ENCODE measurements around the gene ANKRD44. TPM values are rescaled to one million over a fixed set of nuclear protein-coding genes. Genes with fewer than 3 reads are reported as not detected.

Gene ANKRD44
- polyA plus RNA-seq, 1 experiment = 14.7 TPM

GRCh38 chr2:197076652-197077051, 233.9 kb downstream of the ANKRD44 start:
- no peak for DNase-seq (ENCODE audit: low read depth, low spot score)
- H3K9me3 ChIP-seq (ENCODE audit: control insufficient read depth, insufficient read depth, low read length) = no peaks in the 10 kb centered on the region
- POLR2A ChIA-PET = no interaction called here
- CTCF ChIA-PET = interaction anchor here (1.2 to 1.6 kb wide), 2 partner anchors 19 to 299 kb away, joined by 7 to 8 read pairs; no protein-coding TSS in a partner anchor
- no peak overlapping the region for H3K27ac ChIP-seq (ENCODE audit: low read depth, low read length)
- no peaks in the 10 kb centered on the region for H3K27me3 ChIP-seq (ENCODE audit: control insufficient read depth, insufficient read depth, low read length)
- H3K4me3 ChIP-seq (ENCODE audit: low read depth, low read length) = no peak overlapping the region
- TF ChIP-seq, protein P1, sequence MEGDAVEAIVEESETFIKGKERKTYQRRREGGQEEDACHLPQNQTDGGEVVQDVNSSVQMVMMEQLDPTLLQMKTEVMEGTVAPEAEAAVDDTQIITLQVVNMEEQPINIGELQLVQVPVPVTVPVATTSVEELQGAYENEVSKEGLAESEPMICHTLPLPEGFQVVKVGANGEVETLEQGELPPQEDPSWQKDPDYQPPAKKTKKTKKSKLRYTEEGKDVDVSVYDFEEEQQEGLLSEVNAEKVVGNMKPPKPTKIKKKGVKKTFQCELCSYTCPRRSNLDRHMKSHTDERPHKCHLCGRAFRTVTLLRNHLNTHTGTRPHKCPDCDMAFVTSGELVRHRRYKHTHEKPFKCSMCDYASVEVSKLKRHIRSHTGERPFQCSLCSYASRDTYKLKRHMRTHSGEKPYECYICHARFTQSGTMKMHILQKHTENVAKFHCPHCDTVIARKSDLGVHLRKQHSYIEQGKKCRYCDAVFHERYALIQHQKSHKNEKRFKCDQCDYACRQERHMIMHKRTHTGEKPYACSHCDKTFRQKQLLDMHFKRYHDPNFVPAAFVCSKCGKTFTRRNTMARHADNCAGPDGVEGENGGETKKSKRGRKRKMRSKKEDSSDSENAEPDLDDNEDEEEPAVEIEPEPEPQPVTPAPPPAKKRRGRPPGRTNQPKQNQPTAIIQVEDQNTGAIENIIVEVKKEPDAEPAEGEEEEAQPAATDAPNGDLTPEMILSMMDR (IDR thresholded peaks at IDR 0.05; ENCODE audit: low read depth, low read length) = no peak

DNA sequence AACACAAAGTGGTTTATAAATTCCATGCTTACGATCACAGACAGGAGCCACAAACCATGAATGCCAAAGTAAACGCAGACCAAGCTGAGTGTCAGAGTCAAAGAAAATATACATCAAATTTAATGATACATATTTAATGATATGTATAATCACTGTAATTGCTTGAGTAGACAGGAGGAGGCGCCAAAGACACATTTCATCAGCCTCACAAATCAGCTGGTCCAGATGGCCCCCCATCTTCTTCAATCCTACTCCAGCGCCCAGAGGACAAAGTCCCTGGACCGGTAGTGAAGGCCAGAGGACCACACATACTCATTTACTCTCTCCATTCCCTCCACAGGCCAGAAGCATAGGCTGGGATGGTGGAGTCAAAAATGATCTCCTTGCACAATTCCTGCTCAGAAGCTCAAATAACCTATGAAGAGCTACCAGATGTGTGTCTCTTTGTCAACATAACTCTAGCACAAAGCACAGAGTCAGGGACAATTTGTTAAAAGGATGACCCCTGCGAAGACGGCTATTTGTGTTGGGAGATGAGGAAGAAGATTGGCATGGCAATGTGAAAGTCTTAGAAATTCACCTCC, 234.7 kb downstream of the ANKRD44 start:
- Histone ChIP-seq H3K27me3 (ENCODE audit: control insufficient read depth, insufficient read depth, low read length) (no peaks in the 10 kb centered on the region), H3K9me3 (ENCODE audit: control insufficient read depth, insufficient read depth, low read length) (no peaks in the 10 kb centered on the region), H3K4me3 (ENCODE audit: low read depth, low read length) (no peak overlapping the region), H3K27ac (ENCODE audit: low read depth, low read length) (no peak overlapping the region)
- ChIA-PET CTCF (interaction anchor here (0.6 to 1.6 kb wide), 6 partner anchors 14 to 374 kb away, joined by 3 to 8 read pairs (median 6); no protein-coding TSS in a partner anchor), POLR2A (no interaction called here)
- DNase-seq (ENCODE audit: low read depth, low spot score) = no peak
- TF ChIP-seq, protein P1 (IDR thresholded peaks at IDR 0.05; ENCODE audit: low read depth, low read length) = peak; percentile 38

DNA sequence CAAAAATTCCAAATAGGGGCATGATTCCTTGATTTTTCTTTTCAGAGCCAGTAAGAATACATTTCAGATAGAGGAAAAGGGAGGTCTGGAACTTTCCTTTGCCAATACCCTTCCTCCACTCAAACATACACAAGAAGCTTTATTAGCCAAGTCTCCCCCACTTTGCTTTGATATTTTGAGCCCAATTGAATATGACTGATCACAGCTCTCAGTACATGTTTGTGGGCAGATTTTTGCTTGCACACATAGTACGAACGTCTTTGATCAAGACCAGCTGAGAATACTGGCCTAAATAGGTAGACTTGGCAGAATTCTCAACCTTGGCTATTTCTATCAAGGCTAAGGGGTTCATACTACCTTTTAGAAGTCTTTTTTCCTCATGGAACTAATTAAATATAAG, 235.3 kb downstream of the ANKRD44 start:
- CTCF ChIA-PET = interaction anchor here (0.6 to 1.6 kb wide), 8 partner anchors 15 to 301 kb away, joined by 3 to 8 read pairs (median 5); no protein-coding TSS in a partner anchor
- no peaks in the 10 kb centered on the region for H3K27me3 ChIP-seq (ENCODE audit: control insufficient read depth, insufficient read depth, low read length)
- POLR2A ChIA-PET = no interaction called here
- H3K9me3 ChIP-seq (ENCODE audit: control insufficient read depth, insufficient read depth, low read length) = no peaks in the 10 kb centered on the region
- H3K4me3 ChIP-seq (ENCODE audit: low read depth, low read length) = no peak overlapping the region
- TF ChIP-seq, protein P1 (IDR thresholded peaks at IDR 0.05; ENCODE audit: low read depth, low read length) = no peak
- no peak overlapping the region for H3K27ac ChIP-seq (ENCODE audit: low read depth, low read length)
- DNase-seq (ENCODE audit: low read depth, low spot score) = no peak

DNA sequence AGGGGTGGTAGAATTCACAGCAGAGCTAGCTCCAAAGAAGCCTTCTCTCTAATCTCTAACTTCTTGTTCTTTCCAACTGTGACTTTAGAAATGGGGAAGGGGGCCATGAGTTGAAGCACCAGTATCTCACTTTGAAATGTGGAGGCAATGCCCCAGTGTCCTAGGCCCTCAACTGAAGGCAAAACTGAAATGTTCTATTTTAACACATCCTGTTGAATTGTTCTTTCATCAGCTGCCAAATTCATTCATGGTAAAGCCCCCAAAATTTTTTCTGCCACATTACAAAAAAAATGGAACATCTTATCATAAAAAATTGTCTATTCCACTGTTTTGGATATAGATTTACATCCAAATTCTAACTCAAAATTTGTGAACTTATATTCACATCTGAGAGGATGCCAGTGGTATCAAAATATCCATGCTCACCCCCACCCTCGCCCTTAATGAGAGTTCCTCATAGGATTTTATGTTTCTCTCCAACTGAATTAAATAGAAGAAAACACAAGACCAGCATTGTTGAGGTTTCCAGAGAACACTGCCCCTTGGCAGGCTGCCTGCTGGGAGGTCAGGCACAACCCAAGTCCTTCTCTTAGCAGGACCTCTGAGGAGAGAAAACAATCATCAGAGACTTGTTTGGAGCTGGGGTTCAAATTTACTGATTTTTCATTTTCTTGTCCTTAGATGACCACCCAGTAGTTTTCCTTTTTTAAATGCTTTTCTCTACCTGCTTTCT, 236.7 kb downstream of the ANKRD44 start:
- ChIA-PET CTCF (no interaction called here), POLR2A (no interaction called here)
- H3K4me3 ChIP-seq (ENCODE audit: low read depth, low read length) = no peak overlapping the region
- H3K27me3 ChIP-seq (ENCODE audit: control insufficient read depth, insufficient read depth, low read length) = no peaks in the 10 kb centered on the region
- TF ChIP-seq, protein P1 (IDR thresholded peaks at IDR 0.05; ENCODE audit: low read depth, low read length) = no peak
- H3K27ac ChIP-seq (ENCODE audit: low read depth, low read length) = no peak overlapping the region
- H3K9me3 ChIP-seq (ENCODE audit: control insufficient read depth, insufficient read depth, low read length) = no peaks in the 10 kb centered on the region
- no peak for DNase-seq (ENCODE audit: low read depth, low spot score)

DNA sequence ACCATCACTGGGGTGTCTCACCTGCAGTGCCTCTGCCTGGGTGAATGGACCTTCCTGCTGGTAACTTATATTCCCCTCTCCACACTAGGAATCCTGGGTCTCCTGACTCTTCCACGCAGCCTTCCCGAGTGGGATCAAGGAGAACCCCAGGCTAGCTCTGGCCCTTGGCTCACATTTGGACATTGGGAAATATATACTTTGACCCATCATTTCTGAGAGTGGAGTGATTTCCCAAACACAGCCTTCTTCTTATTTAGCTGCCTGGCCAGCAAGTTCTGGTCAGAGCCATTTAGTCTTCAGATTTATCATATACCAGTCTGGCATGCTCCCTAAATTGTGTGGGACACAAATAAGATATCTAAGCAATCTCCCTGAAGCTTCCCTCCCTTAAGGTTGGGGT, 237.3 kb downstream of the ANKRD44 start:
- TF ChIP-seq, protein P1 (IDR thresholded peaks at IDR 0.05; ENCODE audit: low read depth, low read length) = no peak
- H3K9me3 ChIP-seq (ENCODE audit: control insufficient read depth, insufficient read depth, low read length) = no peaks in the 10 kb centered on the region
- ChIA-PET POLR2A (no interaction called here), CTCF (interaction anchor here (0.8 to 1.5 kb wide), 2 partner anchors 15 to 40 kb away, joined by 4 read pairs; no protein-coding TSS in a partner anchor)
- H3K27me3 ChIP-seq (ENCODE audit: control insufficient read depth, insufficient read depth, low read length) = no peaks in the 10 kb centered on the region
- no peak overlapping the region for H3K4me3 ChIP-seq (ENCODE audit: low read depth, low read length)
- DNase-seq (ENCODE audit: low read depth, low spot score) = no peak
- H3K27ac ChIP-seq (ENCODE audit: low read depth, low read length) = no peak overlapping the region

All from AG04450 (cell line).